SK-N-SH treated with all-trans-retinoic acid at 6 μM for 48 hours (cell line): ENCODE data around the gene KLF15.

Experiments
- ATAC-seq: fragments of 200-7000 bp; cut with Tn5 transposase; 3 replicates; pipeline ENCODE4 v1.9.1; 2020; ENCODE audit warnings: mild to moderate bottlenecking, moderate library complexity
- ARNTL ChIP-seq: fragments of 450-650 bp; formaldehyde crosslinking; IDR thresholded peaks from 2 replicates; pipeline ENCODE4 v1.5.0; 2020; ENCODE audit warnings: low read depth, mild to moderate bottlenecking, moderate library complexity, borderline replicate concordance
- BACH2 ChIP-seq: fragments of 250-450 bp; sonication (Bioruptor Pico); IDR thresholded peaks from 2 replicates; pipeline ENCODE4 v1.9.0; 2021; ENCODE audit warnings: mild to moderate bottlenecking, borderline replicate concordance
- CREB5 ChIP-seq: fragments of 250-450 bp; sonication (Bioruptor Pico); IDR thresholded peaks from 2 replicates; pipeline ENCODE4 v1.5.1; 2020; ENCODE audit warnings: low read depth, mild to moderate bottlenecking, moderate library complexity
- CSDC2 ChIP-seq: fragments of 250-450 bp; sonication (Bioruptor Pico); IDR thresholded peaks from 2 replicates; pipeline ENCODE4 v1.5.0; 2020; ENCODE audit warnings: mild to moderate bottlenecking, moderate library complexity
- CSRNP3 ChIP-seq: fragments of 250-450 bp; sonication (Bioruptor Pico); IDR thresholded peaks from 2 replicates; pipeline ENCODE4 v1.5.1; 2021; ENCODE audit warnings: mild to moderate bottlenecking, moderate library complexity
- ESRRG ChIP-seq: fragments of 250-450 bp; sonication (Bioruptor Pico); IDR thresholded peaks from 2 replicates; pipeline ENCODE4 v1.6.1; 2021; ENCODE audit warnings: mild to moderate bottlenecking
- ISL1 ChIP-seq: fragments of 250-450 bp; sonication (Bioruptor Pico); IDR thresholded peaks from 2 replicates; pipeline ENCODE4 v2.1.2; 2022; ENCODE audit warnings: mild to moderate bottlenecking, moderate library complexity
- OSR1 ChIP-seq: fragments of 250-450 bp; sonication (Bioruptor Pico); IDR thresholded peaks from 2 replicates; pipeline ENCODE4 v1.8.0; 2022; ENCODE audit warnings: moderate library complexity, mild to moderate bottlenecking, inconsistent platforms
- PATZ1 ChIP-seq: fragments of 250-450 bp; sonication (Bioruptor Pico); IDR thresholded peaks from 2 replicates; pipeline ENCODE4 v1.8.0; 2020; ENCODE audit warnings: mild to moderate bottlenecking, moderate library complexity, borderline replicate concordance
- POU6F1 ChIP-seq: fragments of 250-450 bp; sonication (Bioruptor Pico); IDR thresholded peaks from 2 replicates; pipeline ENCODE4 v1.8.0; 2021; ENCODE audit warnings: low read depth, mild to moderate bottlenecking, moderate library complexity, borderline replicate concordance
- PPARA ChIP-seq: fragments of 250-450 bp; sonication (Bioruptor Pico); IDR thresholded peaks from 2 replicates; pipeline ENCODE4 v1.5.0; 2020; ENCODE audit warnings: mild to moderate bottlenecking, borderline replicate concordance
- RARB ChIP-seq: fragments of 250-450 bp; sonication (Bioruptor Pico); IDR thresholded peaks from 2 replicates; pipeline ENCODE4 v1.8.0; 2021; ENCODE audit warnings: mild to moderate bottlenecking, moderate library complexity
- SNAI2 ChIP-seq: fragments of 250-450 bp; sonication (Bioruptor Pico); IDR thresholded peaks from 2 replicates; pipeline ENCODE4 v1.5.0; 2020; ENCODE audit warnings: mild to moderate bottlenecking, moderate library complexity
- TCF4 ChIP-seq: fragments of 250-450 bp; sonication (Bioruptor Pico); IDR thresholded peaks from 2 replicates; pipeline ENCODE4 v1.8.0; 2021; ENCODE audit warnings: mild to moderate bottlenecking, moderate library complexity, borderline replicate concordance
- TOX ChIP-seq: fragments of 250-450 bp; sonication (Bioruptor Pico); IDR thresholded peaks from 2 replicates; pipeline ENCODE4 v1.8.0; 2021; ENCODE audit warnings: mild to moderate bottlenecking, moderate library complexity, borderline replicate concordance
- TSHZ2 ChIP-seq: fragments of 250-450 bp; sonication (Bioruptor Pico); IDR thresholded peaks from 2 replicates; pipeline ENCODE4 v1.5.0; 2020; ENCODE audit warnings: mild to moderate bottlenecking, moderate library complexity
- ZC3H10 ChIP-seq: fragments of 250-450 bp; sonication (Bioruptor Pico); IDR thresholded peaks from 2 replicates; pipeline ENCODE4 v1.5.1; 2021; ENCODE audit warnings: mild to moderate bottlenecking, moderate library complexity
- ZFP30 ChIP-seq: fragments of 450-650 bp; formaldehyde crosslinking; IDR thresholded peaks from 2 replicates; pipeline ENCODE4 v1.5.0; 2022; ENCODE audit warnings: mild to moderate bottlenecking, moderate library complexity
- ZNF565 ChIP-seq: fragments of 450-650 bp; formaldehyde crosslinking; conservative IDR thresholded peaks from 2 replicates; pipeline ENCODE4 v1.5.0; 2020; ENCODE audit warnings: low read depth, mild to moderate bottlenecking, moderate library complexity
- ZNF70 ChIP-seq: fragments of 450-650 bp; formaldehyde crosslinking; IDR thresholded peaks from 2 replicates; pipeline ENCODE4 v1.5.0; 2020; ENCODE audit warnings: mild to moderate bottlenecking, moderate library complexity
- ZNF8 ChIP-seq: fragments of 450-650 bp; formaldehyde crosslinking; IDR thresholded peaks from 2 replicates; pipeline ENCODE4 v1.5.0; 2020; ENCODE audit warnings: mild to moderate bottlenecking, moderate library complexity

KLF15 gene

GRCh38 chr3:126399756-126400155 lies 42.5 kb upstream of the KLF15 start:
- no peak for ATAC-seq
- TF ChIP-seq TOX (CRISPR knock-in tag) (no peak), ISL1 (CRISPR knock-in tag) (no peak), POU6F1 (CRISPR knock-in tag) (no peak), ZC3H10 (CRISPR knock-in tag) (no peak), RARB (CRISPR knock-in tag) (no peak), OSR1 (CRISPR knock-in tag) (no peak), PATZ1 (no peak)

- ATAC-seq, result no peak
- TF ChIP-seq ZNF70 (CRISPR knock-in tag) (no peak), SNAI2 (CRISPR knock-in tag) (no peak), ESRRG (CRISPR knock-in tag) (no peak), POU6F1 (CRISPR knock-in tag) (no peak), TSHZ2 (no peak), CSRNP3 (CRISPR knock-in tag) (no peak), PATZ1 (no peak), ZFP30 (CRISPR knock-in tag) (no peak), CSDC2 (CRISPR knock-in tag) (no peak), CREB5 (no peak), ZNF8 (CRISPR knock-in tag) (no peak), ARNTL (CRISPR knock-in tag) (no peak), BACH2 (CRISPR knock-in tag) (no peak), OSR1 (CRISPR knock-in tag) (no peak), RARB (CRISPR knock-in tag) (no peak), TOX (CRISPR knock-in tag) (no peak), ISL1 (CRISPR knock-in tag) (no peak), PPARA (CRISPR knock-in tag) (no peak), TCF4 (CRISPR knock-in tag) (no peak), ZNF565 (no peak)
Observed at GRCh38 chr3:126399351-126399735, 42.1 kb upstream of the KLF15 start.
